Mesangial cell (primary cell): ENCODE results near the gene CTDNEP1. TPM values are rescaled to one million over a fixed set of nuclear protein-coding genes. Genes with fewer than 3 reads are reported as not detected.

ENCODE experiments used
- total RNA-seq: library from RNA; depleted of rRNA; stranded (reverse); fragments of >200 nt; gene quantifications from 2 replicates; pipeline ENCODE4 v1.2.3, GENCODE V29; 2015

The CTDNEP1 gene
- total RNA-seq, result 78.1 and 103 TPM in 2 replicates

GRCh38 chr17:7251661-7252175 is at the start of gene CTDNEP1:
Gene CTDNEP1, minus strand, starts transcription at chr17:7251734. Its CDS starts 438 bp downstream, at chr17:7251296.

GRCh38 chr17:7294614-7295153 is 43.1 kb upstream of the CTDNEP1 start, which contains the start of gene YBX2:
Gene YBX2, minus strand, starts transcription at chr17:7294639. Its CDS starts 139 bp downstream, at chr17:7294500.

GRCh38 chr17:7281074-7281952 is 29.8 kb upstream of the CTDNEP1 start, which contains the start of gene SLC2A4:
Gene SLC2A4, plus strand, starts transcription at chr17:7281718. Its CDS starts 217 bp downstream, at chr17:7281935.

DNA sequence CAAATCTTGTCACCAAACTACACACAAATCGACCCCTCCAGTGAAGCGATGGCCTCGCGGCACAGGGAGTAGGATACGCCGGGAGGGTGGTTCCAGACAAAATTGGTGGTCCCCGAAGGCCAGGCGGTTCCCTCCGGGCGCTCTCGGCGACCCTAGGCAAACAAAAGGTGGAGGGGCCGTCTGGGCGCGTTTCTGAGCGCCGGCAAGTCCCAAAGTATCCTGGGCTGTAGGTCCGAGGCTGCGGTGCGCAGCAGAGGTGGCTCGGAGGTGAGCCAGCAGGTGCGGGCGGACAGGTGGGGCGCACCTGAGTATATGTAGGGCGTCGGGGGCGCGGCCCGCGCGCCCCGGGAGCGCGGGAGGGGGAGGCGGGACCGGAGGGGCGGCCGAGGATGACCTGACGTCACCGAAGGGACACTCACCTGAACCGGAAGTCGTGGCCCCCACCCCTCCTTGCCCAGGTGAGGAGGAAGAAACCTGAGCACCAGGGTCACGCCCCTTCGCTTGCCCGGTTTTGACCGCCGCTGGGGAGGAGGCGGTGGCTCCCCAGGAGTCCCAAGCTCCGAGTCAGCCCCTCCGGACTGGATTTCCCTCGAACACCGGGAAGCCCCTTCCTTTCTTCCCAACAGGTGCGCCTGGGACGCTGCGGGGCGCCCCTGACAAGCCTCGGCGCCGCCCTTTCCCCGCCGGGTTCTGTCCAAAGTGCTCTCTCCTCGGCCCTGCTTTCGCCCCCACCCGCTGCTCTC is 10.8 kb upstream of the CTDNEP1 start, which contains the start of gene CLDN7:
Gene CLDN7, minus strand, starts transcription at position 287 of the 743 bp plus-strand sequence. CDS start 435 bp downstream, outside the sequence.

GRCh38 chr17:7252176-7253043 is 876 bp upstream of the CTDNEP1 start, which contains the start of gene ELP5:
Gene ELP5, plus strand, starts transcription at chr17:7252215. Its CDS starts 336 bp downstream, at chr17:7252551.

GRCh38 chr17:7241783-7242716 is 9.5 kb downstream of the CTDNEP1 start, which contains the start of gene GABARAP:
Gene GABARAP, minus strand, starts transcription at chr17:7242449. Its CDS starts 119 bp downstream, at chr17:7242330.

DNA sequence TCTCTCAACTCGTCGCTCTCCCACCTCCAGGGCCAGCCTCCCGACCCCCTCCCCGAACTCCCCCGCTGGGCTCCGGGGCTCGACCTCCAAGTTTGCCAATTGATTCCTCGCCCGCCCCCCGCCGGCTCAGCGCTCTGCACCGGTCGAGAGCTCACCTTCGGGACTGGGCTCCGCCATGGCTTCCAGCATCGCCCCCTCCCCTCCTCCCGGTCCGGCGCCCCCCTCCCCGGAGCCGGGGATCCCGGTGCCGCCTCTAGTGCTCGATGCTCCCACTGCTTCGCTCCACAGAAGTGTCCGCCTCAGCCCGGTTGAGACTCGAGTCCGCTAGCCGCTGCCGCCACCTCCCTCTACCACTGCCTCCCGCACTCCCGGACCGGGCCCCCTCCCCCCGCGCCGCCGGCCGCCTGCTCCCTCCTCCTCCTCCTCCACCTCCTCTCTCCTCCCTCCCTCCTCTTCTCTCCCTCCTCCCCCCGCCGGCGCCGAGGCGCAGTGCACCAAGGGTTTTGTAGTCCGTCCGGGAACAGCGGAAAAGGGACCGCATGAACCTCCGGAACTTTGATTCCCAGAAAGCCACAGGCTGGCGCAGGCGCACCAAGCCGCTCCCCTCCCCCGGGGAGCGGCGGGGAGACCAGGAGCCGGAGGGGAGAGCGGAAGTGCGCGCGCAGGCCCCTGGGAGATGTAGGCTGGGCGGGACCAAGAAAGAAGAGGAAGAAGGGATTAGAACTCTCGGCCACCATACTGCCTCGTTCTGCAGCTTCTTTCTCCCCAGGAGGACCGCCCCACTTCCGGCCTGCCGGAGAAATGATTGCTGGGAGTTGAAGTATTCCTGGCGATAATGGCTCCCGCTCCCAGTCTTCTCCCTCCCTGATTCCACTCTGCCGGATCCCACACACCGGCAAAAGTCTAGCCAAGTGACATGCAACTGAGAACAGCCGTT is 12.2 kb downstream of the CTDNEP1 start, which contains the start of gene PHF23:
Gene PHF23, minus strand, starts transcription at position 367 of the 937 bp plus-strand sequence. Its CDS starts 178 bp downstream, at position 189.

DNA sequence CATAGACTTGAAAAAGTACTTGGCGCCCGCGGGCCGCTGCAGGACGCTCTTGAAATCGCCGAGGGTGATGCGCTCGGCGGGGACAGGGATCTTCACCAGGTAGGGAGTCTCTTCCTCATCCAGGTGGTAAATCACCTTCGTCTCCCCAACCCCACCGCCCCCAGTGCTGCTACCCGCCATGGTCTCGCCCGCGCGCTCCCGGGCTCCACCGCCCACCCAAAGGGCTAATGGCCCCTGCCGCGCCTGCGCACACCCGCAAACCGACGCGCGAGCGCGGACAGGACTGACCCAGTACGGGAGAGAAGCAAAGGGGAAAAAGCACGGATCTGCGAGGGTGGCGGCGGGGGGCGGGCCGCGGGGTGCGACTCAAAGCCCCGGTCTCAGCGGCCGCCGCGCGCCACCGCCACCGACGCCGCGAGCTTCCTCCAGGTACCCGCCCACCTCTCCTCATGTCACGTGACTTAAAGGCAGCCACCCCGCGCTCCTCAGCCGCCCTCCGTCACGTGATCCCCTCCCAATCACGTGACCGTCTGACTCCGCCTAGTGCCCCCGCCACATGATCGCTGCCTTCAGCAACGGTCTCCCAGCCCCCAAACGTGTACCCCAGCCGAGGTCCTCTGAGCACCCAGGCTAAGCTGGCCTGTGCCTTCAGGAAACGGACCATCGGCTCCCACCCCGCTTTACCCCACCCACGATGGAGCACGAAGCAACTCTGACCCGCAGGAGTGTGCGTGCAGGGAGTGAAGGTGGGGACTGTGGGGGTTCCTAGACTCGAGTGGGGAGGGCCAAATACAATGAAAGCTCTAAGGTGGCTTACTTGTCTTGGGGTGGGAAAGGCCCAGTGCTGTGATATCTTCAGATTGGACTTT is 17.2 kb downstream of the CTDNEP1 start, which contains the start of gene DVL2:
Gene DVL2, minus strand, starts transcription at position 435 of the 869 bp plus-strand sequence. Its CDS starts 255 bp downstream, at position 180.

DNA sequence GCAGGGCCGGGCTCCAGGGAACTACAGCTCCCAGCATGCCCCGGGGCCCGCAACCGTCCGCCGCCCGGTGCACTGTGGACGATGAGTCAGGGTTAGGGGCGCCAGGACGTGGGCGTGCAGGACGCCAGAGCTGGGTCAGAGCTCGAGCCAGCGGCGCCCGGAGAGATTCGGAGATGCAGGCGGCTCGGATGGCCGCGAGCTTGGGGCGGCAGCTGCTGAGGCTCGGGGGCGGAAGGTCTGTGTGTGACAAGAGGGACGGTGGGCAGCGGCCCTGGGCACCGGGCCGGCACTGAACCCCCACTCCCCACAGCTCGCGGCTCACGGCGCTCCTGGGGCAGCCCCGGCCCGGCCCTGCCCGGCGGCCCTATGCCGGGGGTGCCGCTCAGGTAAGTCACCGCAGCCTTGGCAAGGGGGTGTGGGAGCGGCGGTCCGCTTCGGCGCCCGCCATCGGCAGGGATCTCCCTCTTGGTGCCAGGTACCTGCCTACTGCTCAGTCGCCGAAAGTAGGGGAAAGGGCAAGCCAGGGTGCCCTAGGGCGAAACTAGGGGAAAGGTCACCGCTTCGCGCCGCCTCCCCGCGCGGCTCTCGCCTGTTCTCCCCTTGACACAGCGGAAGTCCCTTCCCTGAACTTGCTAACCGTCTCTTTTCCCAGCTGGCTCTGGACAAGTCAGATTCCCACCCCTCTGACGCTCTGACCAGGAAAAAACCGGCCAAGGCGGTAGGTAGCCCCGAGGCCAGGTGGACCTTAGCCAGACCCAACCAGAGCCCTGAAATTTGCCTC is 31.5 kb downstream of the CTDNEP1 start, which contains the start of the genes ACADVL and DLG4:
Gene ACADVL, plus strand, starts transcription at position 127 of the 781 bp plus-strand sequence. Its CDS starts 47 bp downstream, at position 174.
Gene DLG4, minus strand, starts transcription at position 25 of the 781 bp plus-strand sequence.

Other genes starting within 250 kb of the CTDNEP1 start
- 271 and 327 TPM in 2 replicates for gene RNASEK, start 239.1 kb downstream of the CTDNEP1 start, total RNA-seq
- gene BCL6B, start 228.7 kb downstream of the CTDNEP1 start, total RNA-seq, result under 0.01 and 0.13 TPM in 2 replicates
- gene SLC16A13, start 215.7 kb downstream of the CTDNEP1 start, total RNA-seq, result 2.8 and 3.0 TPM in 2 replicates
- 0.13 and 0.16 TPM in 2 replicates for gene SLC16A11, start 207.6 kb downstream of the CTDNEP1 start, total RNA-seq
- not detected in 2 replicates for gene CLEC10A, start 171.5 kb downstream of the CTDNEP1 start, total RNA-seq
- not detected in 2 replicates for gene ASGR2, start 136.9 kb downstream of the CTDNEP1 start, total RNA-seq
- gene ASGR1, start 72.4 kb downstream of the CTDNEP1 start, total RNA-seq, result 0.63 and 1.6 TPM in 2 replicates
- 6.7 and 13.9 TPM in 2 replicates for gene DLG4, start 31.9 kb downstream of the CTDNEP1 start, total RNA-seq
- gene ACADVL, start 31.8 kb downstream of the CTDNEP1 start, total RNA-seq, result 261 and 318 TPM in 2 replicates
- gene DVL2, start 17.2 kb downstream of the CTDNEP1 start, total RNA-seq, result 51.0 and 69.3 TPM in 2 replicates
- gene PHF23, start 12.3 kb downstream of the CTDNEP1 start, total RNA-seq, result 27.4 and 45.8 TPM in 2 replicates
- gene GABARAP, start 9.3 kb downstream of the CTDNEP1 start, total RNA-seq, result 262 and 715 TPM in 2 replicates
- gene ELP5, start 481 bp upstream of the CTDNEP1 start, total RNA-seq, result 37.9 and 42.0 TPM in 2 replicates
- gene CLDN7, start 10.7 kb upstream of the CTDNEP1 start, total RNA-seq, result 12.4 and 33.1 TPM in 2 replicates
- under 0.01 and 0.76 TPM in 2 replicates for gene SLC2A4, start 30.0 kb upstream of the CTDNEP1 start, total RNA-seq
- gene YBX2, start 42.9 kb upstream of the CTDNEP1 start, total RNA-seq, result 0.16 and 0.63 TPM in 2 replicates
- 263 and 774 TPM in 2 replicates for gene EIF5A, start 55.9 kb upstream of the CTDNEP1 start, total RNA-seq
- gene GPS2, start 63.6 kb upstream of the CTDNEP1 start, total RNA-seq, result 42.2 and 68.3 TPM in 2 replicates
- 13.1 and 14.7 TPM in 2 replicates for gene NEURL4, start 77.6 kb upstream of the CTDNEP1 start, total RNA-seq
- 0.38 and 0.65 TPM in 2 replicates for gene ACAP1, start 84.8 kb upstream of the CTDNEP1 start, total RNA-seq
- 13.5 and 19.6 TPM in 2 replicates for gene KCTD11, start 100.4 kb upstream of the CTDNEP1 start, total RNA-seq
- gene TMEM95, start 103.4 kb upstream of the CTDNEP1 start, total RNA-seq, result not detected in 2 replicates
- gene TNK1, start 129.4 kb upstream of the CTDNEP1 start, total RNA-seq, result 2.6 and 4.6 TPM in 2 replicates
- 69.7 and 127 TPM in 2 replicates for gene PLSCR3, start 142.8 kb upstream of the CTDNEP1 start, total RNA-seq
- gene TMEM256, start 152.4 kb upstream of the CTDNEP1 start, total RNA-seq, result 250 and 289 TPM in 2 replicates
- gene NLGN2, start 156.1 kb upstream of the CTDNEP1 start, total RNA-seq, result 9.3 and 24.3 TPM in 2 replicates
- not detected in 2 replicates for gene SPEM1, start 168.6 kb upstream of the CTDNEP1 start, total RNA-seq
- gene SPEM2, start 173.9 kb upstream of the CTDNEP1 start, total RNA-seq, result not detected in 2 replicates
- not detected in 2 replicates for gene SPEM3, start 177.1 kb upstream of the CTDNEP1 start, total RNA-seq
- 12.9 and 19.5 TPM in 2 replicates for gene TMEM102, start 183.7 kb upstream of the CTDNEP1 start, total RNA-seq
- 0.49 and 2.2 TPM in 2 replicates for gene FGF11, start 187.8 kb upstream of the CTDNEP1 start, total RNA-seq
- 6.4 and 17.1 TPM in 2 replicates for gene CHRNB1, start 193.3 kb upstream of the CTDNEP1 start, total RNA-seq
- 17.9 and 31.6 TPM in 2 replicates for gene ZBTB4, start 227.9 kb upstream of the CTDNEP1 start, total RNA-seq
- not detected in 2 replicates for gene SLC35G6, start 229.7 kb upstream of the CTDNEP1 start, total RNA-seq
- 74.3 and 158 TPM in 2 replicates for gene POLR2A, start 232.6 kb upstream of the CTDNEP1 start, total RNA-seq